IMR-90 (cell line): ENCODE results near the gene SPIC. TPM values are rescaled to one million over a fixed set of nuclear protein-coding genes. Genes with fewer than 3 reads are reported as not detected.

Experiments
- ATAC-seq: fragments of 200-7000 bp; cut with Tn5 transposase; 2 replicates; pipeline ENCODE4 v1.9.1; 2020; ENCODE audit warnings: low read depth, mild to moderate bottlenecking, moderate library complexity
- BruUV-seq: library from RNA; stranded (reverse); fragments of 400-500 nt; replicated peaks from 2 replicates; lab custom pipeline; 2021; lab: Mats Ljungman, UMichigan
- CTCF ChIA-PET: fragments of 300-600 bp; formaldehyde crosslinking; extraction: SDS; loops from one replicate; lab custom pipeline; 2021; ENCODE audit warnings: antibody characterized with exemption; lab: Yijun Ruan, JAX
- POLR2A ChIA-PET: fragments of 300-600 bp; sonication (Branson Sonifier 250); formaldehyde crosslinking; loops from one replicate; lab custom pipeline; 2022; ENCODE audit warnings: antibody characterized with exemption; ENCODE audit not compliant: unreplicated experiment; lab: Charles Lee
- DNase-seq: peaks from one replicate; pipeline ENCODE4 v3.0.0; 2013
- H2AFZ ChIP-seq: replicated peaks from 2 replicates; pipeline ENCODE3; 2013; ENCODE audit warnings: low read length, mild to moderate bottlenecking; ENCODE audit not compliant: poor library complexity
- H2AK5ac ChIP-seq: 2 replicates; pipeline ENCODE4 v1.6.1; 2013; ENCODE audit warnings: low read depth, low read length, inconsistent platforms
- H2AK9ac ChIP-seq: replicated peaks from 2 replicates; pipeline ENCODE3; 2013; ENCODE audit warnings: mild to moderate bottlenecking, low read depth, low read length, moderate library complexity; ENCODE audit not compliant: poor library complexity
- H2BK120ac ChIP-seq: 2 replicates; pipeline ENCODE4 v1.6.1; 2013; ENCODE audit warnings: low read depth, low read length, inconsistent platforms
- H2BK15ac ChIP-seq: 3 replicates; pipeline ENCODE4 v1.6.1; 2013; ENCODE audit warnings: low read depth, low read length, inconsistent platforms
- H2BK20ac ChIP-seq: 2 replicates; pipeline ENCODE4 v1.6.1; 2013; ENCODE audit warnings: low read depth, mild to moderate bottlenecking, inconsistent platforms, low read length, moderate library complexity
- H2BK5ac ChIP-seq: 2 replicates; pipeline ENCODE4 v1.6.1; 2013; ENCODE audit warnings: mild to moderate bottlenecking, low read depth, low read length, inconsistent platforms; ENCODE audit not compliant: poor library complexity, severe bottlenecking
- H3K14ac ChIP-seq: replicated peaks from 2 replicates; pipeline ENCODE4 v1.6.1; 2013; ENCODE audit warnings: low read depth, low read length, inconsistent platforms
- H3K18ac ChIP-seq: 2 replicates; pipeline ENCODE4 v1.6.1; 2013; ENCODE audit warnings: low read depth, low read length, control low read depth
- H3K23ac ChIP-seq: 2 replicates; pipeline ENCODE4 v1.6.1; 2013; ENCODE audit warnings: low read depth, low read length, inconsistent platforms
- H3K27ac ChIP-seq: 2 replicates; pipeline ENCODE4 v1.5.1; 2013; ENCODE audit warnings: mild to moderate bottlenecking, control low read depth, low read length; ENCODE audit not compliant: insufficient read depth
- H3K27me3 ChIP-seq: 2 replicates; pipeline ENCODE4 v1.6.1; 2013; ENCODE audit warnings: low read length; ENCODE audit not compliant: control insufficient read depth, insufficient read depth
- H3K36me3 ChIP-seq: 2 replicates; pipeline ENCODE4 v1.6.1; 2013; ENCODE audit warnings: low read length, mixed read lengths; ENCODE audit not compliant: control insufficient read depth, insufficient read depth
- H3K4ac ChIP-seq: 2 replicates; pipeline ENCODE4 v1.6.1; 2013; ENCODE audit warnings: low read depth, low read length, inconsistent platforms
- H3K4me1 ChIP-seq: 2 replicates; pipeline ENCODE4 v1.6.1; 2013; ENCODE audit warnings: low read length, mixed read lengths; ENCODE audit not compliant: control insufficient read depth, insufficient read depth
- H3K4me2 ChIP-seq: 2 replicates; pipeline ENCODE4 v1.6.1; 2013; ENCODE audit warnings: low read depth, mild to moderate bottlenecking, control low read depth, low read length, moderate library complexity
- H3K4me3 ChIP-seq: 2 replicates; pipeline ENCODE4 v1.5.1; 2013; ENCODE audit warnings: low read depth, mild to moderate bottlenecking, control low read depth, low read length, moderate library complexity; ENCODE audit not compliant: insufficient read depth
- H3K56ac ChIP-seq: 2 replicates; pipeline ENCODE4 v1.6.1; 2013; ENCODE audit warnings: low read length, inconsistent platforms; ENCODE audit not compliant: insufficient read depth; ENCODE audit errors: extremely low read depth
- H3K79me1 ChIP-seq, 2 experiments: 2 replicates each; pipeline ENCODE4 v1.6.1; 2013; ENCODE audit warnings: low read length in 2 of 2, inconsistent platforms in 1 of 2, low read depth in 1 of 2
- H3K9ac ChIP-seq: 2 replicates; pipeline ENCODE4 v1.6.1; 2013; ENCODE audit warnings: low read depth, low read length, control low read depth
- H3K9me1 ChIP-seq: 2 replicates; pipeline ENCODE4 v1.6.1; 2013; ENCODE audit warnings: low read length, inconsistent platforms; ENCODE audit not compliant: insufficient read depth
- H3K9me3 ChIP-seq: 2 replicates; pipeline ENCODE4 v1.6.1; 2013; ENCODE audit warnings: low read length; ENCODE audit not compliant: control insufficient read depth, insufficient read depth
- H4K20me1 ChIP-seq: 2 replicates; pipeline ENCODE4 v1.6.1; 2013; ENCODE audit warnings: low read length, inconsistent platforms; ENCODE audit not compliant: insufficient read depth
- H4K5ac ChIP-seq: 2 replicates; pipeline ENCODE4 v1.6.1; 2013; ENCODE audit warnings: mild to moderate bottlenecking, low read depth, low read length, control low read depth
- H4K8ac ChIP-seq, 2 experiments: 2 replicates each; pipeline ENCODE4 v1.6.1; 2013; ENCODE audit warnings: low read depth in 2 of 2, low read length in 2 of 2, control low read depth in 1 of 2, inconsistent platforms in 1 of 2
- H4K91ac ChIP-seq: 2 replicates; pipeline ENCODE4 v1.6.1; 2013; ENCODE audit warnings: low read depth, low read length, inconsistent platforms; ENCODE audit not compliant: insufficient read depth
- BHLHE40 ChIP-seq: fragments of 150-350 bp; IDR thresholded peaks from 2 replicates; pipeline ENCODE4 v1.6.1; 2016; ENCODE audit warnings: mild to moderate bottlenecking, low read depth, low read length
- CEBPB ChIP-seq: IDR thresholded peaks from 2 replicates; pipeline ENCODE4 v1.6.1; 2012; ENCODE audit warnings: low read depth, low read length, improper control_type of control experiment
- CHD1 ChIP-seq: IDR thresholded peaks from 2 replicates; pipeline ENCODE4 v1.6.1; 2012; ENCODE audit warnings: low read depth, low read length, improper control_type of control experiment
- FOS ChIP-seq: fragments of 150-350 bp; IDR thresholded peaks from 2 replicates; pipeline ENCODE4 v1.6.1; 2016; ENCODE audit warnings: low read depth, low read length
- MAFK ChIP-seq: IDR thresholded peaks from 2 replicates; pipeline ENCODE4 v1.6.1; 2012; ENCODE audit warnings: low read depth, low read length, improper control_type of control experiment
- MAZ ChIP-seq: IDR thresholded peaks from 2 replicates; pipeline ENCODE4 v1.6.1; 2012; ENCODE audit warnings: low read depth, mild to moderate bottlenecking, low read length, improper control_type of control experiment, moderate library complexity, borderline replicate concordance
- MXI1 ChIP-seq: IDR thresholded peaks from 2 replicates; pipeline ENCODE4 v1.6.1; 2012; ENCODE audit warnings: low read depth, mild to moderate bottlenecking, low read length, moderate library complexity, borderline replicate concordance
- NFE2L2 ChIP-seq: fragments of 150-350 bp; IDR thresholded peaks from 2 replicates; pipeline ENCODE4 v1.6.1; 2016; ENCODE audit warnings: low read depth, mild to moderate bottlenecking, low read length
- POLR2A ChIP-seq: IDR thresholded peaks from 2 replicates; pipeline ENCODE4 v1.6.1; 2012; ENCODE audit warnings: mild to moderate bottlenecking, low read depth, low read length
- RAD21 ChIP-seq: IDR thresholded peaks from 2 replicates; pipeline ENCODE4 v1.6.1; 2012; ENCODE audit warnings: low read length, improper control_type of control experiment
- RCOR1 ChIP-seq: IDR thresholded peaks from 2 replicates; pipeline ENCODE4 v1.6.1; 2012; ENCODE audit warnings: mild to moderate bottlenecking, low read length, improper control_type of control experiment; ENCODE audit not compliant: insufficient replicate concordance
- RFX5 ChIP-seq: IDR thresholded peaks from 2 replicates; pipeline ENCODE4 v1.8.0; 2012; ENCODE audit warnings: low read depth, mild to moderate bottlenecking, low read length, moderate library complexity
- SMC3 ChIP-seq: fragments of 150-350 bp; IDR thresholded peaks from 2 replicates; pipeline ENCODE4 v1.6.1; 2016; ENCODE audit warnings: low read depth, mild to moderate bottlenecking, antibody characterized with exemption, low read length, moderate library complexity
- WGBS, 2 experiments: methylation state at CpG; one replicate each; pipeline versions ENCODE4 v1.1.5 to v1.1.7; 2013; ENCODE audit warnings: missing lambda C conversion rate in 2 of 2; ENCODE audit not compliant: insufficient read length in 1 of 2; ENCODE audit errors: extremely low coverage in 2 of 2; 5-methylcytosine and 5-hydroxymethylcytosine counted together
- dilution Hi-C: fragments of 300-500 bp; cut with HindIII; formaldehyde crosslinking; loops from one replicate; pipeline ENCODE4 v1.14.3; 2018; ENCODE audit warnings: low sequenced_read_pairs; ENCODE audit not compliant: unreplicated experiment
- in situ Hi-C: fragments of 300-500 bp; cut with MboI; formaldehyde crosslinking; loops from 3 replicates; pipeline ENCODE4 v1.14.3; 2019; ENCODE audit warnings: low sequenced_read_pairs, inconsistent platforms, mixed read lengths
- intact Hi-C: fragments of 100-400 bp; cut with micrococcal nuclease; formaldehyde crosslinking; loops from 2 replicates; pipeline ENCODE4 v1.10.0; 2022
- polyA plus RNA-seq, 3 experiments: library from polyadenylated mRNA; depleted of rRNA; stranded (reverse); fragments of >200 nt; gene quantifications; 2 replicates each; pipeline ENCODE4 v1.2.3, GENCODE V29; 2012; ENCODE audit warnings: low replicate concordance in 1 of 3
- total RNA-seq: library from RNA; depleted of rRNA; stranded (reverse); fragments of >200 nt; gene quantifications from 2 replicates; pipeline ENCODE4 v1.2.3, GENCODE V29; 2012
- TF ChIP-seq, protein P1 (sequence below): conservative IDR thresholded peaks from 2 replicates; pipeline ENCODE4 v1.5.1; 2012; ENCODE audit warnings: mild to moderate bottlenecking, low read depth, low read length, improper control_type of control experiment
- TF ChIP-seq, protein P2 (sequence below): fragments of 150-350 bp; IDR thresholded peaks from 2 replicates; pipeline ENCODE4 v1.6.1; 2017; ENCODE audit warnings: mild to moderate bottlenecking, antibody characterized with exemption, low read length, low read depth
- TF ChIP-seq, protein P3 (sequence below): fragments of 150-350 bp; IDR thresholded peaks from 2 replicates; pipeline ENCODE4 v1.6.1; 2016; ENCODE audit warnings: low read depth, mild to moderate bottlenecking, low read length, moderate library complexity, borderline replicate concordance

Gene SPIC
- total and polyA plus RNA-seq, 2 of the 4 experiments (the other 2 are of a cell fraction), result not detected

DNA sequence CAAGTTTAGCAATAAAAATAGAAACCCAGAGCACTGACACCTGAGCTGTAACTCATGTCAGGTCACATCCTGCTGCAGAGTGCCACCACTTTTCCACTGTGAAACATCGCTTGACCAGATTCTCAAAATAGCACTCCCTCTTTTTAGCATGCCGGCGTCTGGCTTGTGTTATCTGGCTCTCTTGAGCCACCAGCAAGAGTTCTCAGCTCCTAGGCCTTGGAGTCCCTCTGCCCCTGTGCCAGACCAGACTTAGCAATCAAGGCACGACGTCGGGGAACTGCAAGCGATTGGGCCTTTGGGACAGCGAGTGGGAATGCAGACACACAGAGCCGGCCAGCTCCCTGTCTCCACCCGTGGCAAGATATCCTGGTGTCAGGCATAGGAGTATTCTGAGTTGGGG lies 52.5 kb downstream of the SPIC start:
- no peaks in the 10 kb centered on the region for H3K36me3 ChIP-seq
- no peak overlapping the region for H2BK20ac ChIP-seq
- H2AFZ ChIP-seq, result peak overlapping the region; percentile 11
- dilution Hi-C loops, result no loop called here
- no peak overlapping the region for H3K4ac ChIP-seq
- H3K9me3 ChIP-seq, result no peaks in the 10 kb centered on the region
- no peak overlapping the region for H3K56ac ChIP-seq
- H2BK15ac ChIP-seq, result no peak overlapping the region
- no peak overlapping the region for H3K9ac ChIP-seq
- no peak overlapping the region for H3K14ac ChIP-seq
- H2BK120ac ChIP-seq, result no peak overlapping the region
- no peak overlapping the region for H4K8ac ChIP-seq
- TF ChIP-seq, protein P1, sequence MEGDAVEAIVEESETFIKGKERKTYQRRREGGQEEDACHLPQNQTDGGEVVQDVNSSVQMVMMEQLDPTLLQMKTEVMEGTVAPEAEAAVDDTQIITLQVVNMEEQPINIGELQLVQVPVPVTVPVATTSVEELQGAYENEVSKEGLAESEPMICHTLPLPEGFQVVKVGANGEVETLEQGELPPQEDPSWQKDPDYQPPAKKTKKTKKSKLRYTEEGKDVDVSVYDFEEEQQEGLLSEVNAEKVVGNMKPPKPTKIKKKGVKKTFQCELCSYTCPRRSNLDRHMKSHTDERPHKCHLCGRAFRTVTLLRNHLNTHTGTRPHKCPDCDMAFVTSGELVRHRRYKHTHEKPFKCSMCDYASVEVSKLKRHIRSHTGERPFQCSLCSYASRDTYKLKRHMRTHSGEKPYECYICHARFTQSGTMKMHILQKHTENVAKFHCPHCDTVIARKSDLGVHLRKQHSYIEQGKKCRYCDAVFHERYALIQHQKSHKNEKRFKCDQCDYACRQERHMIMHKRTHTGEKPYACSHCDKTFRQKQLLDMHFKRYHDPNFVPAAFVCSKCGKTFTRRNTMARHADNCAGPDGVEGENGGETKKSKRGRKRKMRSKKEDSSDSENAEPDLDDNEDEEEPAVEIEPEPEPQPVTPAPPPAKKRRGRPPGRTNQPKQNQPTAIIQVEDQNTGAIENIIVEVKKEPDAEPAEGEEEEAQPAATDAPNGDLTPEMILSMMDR, result no peak
- TF ChIP-seq FOS, result no peak
- no peak for TF ChIP-seq CHD1
- no peak for TF ChIP-seq RAD21
- TF ChIP-seq SMC3, result no peak
- no peak for TF ChIP-seq MAZ
- TF ChIP-seq BHLHE40, result no peak
- no peak for TF ChIP-seq RFX5
- no peak for TF ChIP-seq CEBPB
- no peak for TF ChIP-seq RCOR1
- no peak for TF ChIP-seq MXI1
- TF ChIP-seq, protein P2, sequence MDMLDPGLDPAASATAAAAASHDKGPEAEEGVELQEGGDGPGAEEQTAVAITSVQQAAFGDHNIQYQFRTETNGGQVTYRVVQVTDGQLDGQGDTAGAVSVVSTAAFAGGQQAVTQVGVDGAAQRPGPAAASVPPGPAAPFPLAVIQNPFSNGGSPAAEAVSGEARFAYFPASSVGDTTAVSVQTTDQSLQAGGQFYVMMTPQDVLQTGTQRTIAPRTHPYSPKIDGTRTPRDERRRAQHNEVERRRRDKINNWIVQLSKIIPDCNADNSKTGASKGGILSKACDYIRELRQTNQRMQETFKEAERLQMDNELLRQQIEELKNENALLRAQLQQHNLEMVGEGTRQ, result no peak
- no peak for TF ChIP-seq NFE2L2
- TF ChIP-seq POLR2A, result no peak
- TF ChIP-seq, protein P3, sequence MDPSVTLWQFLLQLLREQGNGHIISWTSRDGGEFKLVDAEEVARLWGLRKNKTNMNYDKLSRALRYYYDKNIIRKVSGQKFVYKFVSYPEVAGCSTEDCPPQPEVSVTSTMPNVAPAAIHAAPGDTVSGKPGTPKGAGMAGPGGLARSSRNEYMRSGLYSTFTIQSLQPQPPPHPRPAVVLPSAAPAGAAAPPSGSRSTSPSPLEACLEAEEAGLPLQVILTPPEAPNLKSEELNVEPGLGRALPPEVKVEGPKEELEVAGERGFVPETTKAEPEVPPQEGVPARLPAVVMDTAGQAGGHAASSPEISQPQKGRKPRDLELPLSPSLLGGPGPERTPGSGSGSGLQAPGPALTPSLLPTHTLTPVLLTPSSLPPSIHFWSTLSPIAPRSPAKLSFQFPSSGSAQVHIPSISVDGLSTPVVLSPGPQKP, result no peak
- TF ChIP-seq MAFK, result no peak
- no peak overlapping the region for H2AK9ac ChIP-seq
- DNase-seq, result no peak
- no peaks in the 10 kb centered on the region for H3K79me1 ChIP-seq
- H2BK5ac ChIP-seq, result no peak overlapping the region
- H3K4me1 ChIP-seq, result no peaks in the 10 kb centered on the region
- no peak overlapping the region for H3K23ac ChIP-seq
- ChIA-PET POLR2A (no interaction called here), CTCF (interaction anchor here (0.6 kb wide), 1 partner anchor 227 kb away, joined by 3 read pairs; no protein-coding TSS in a partner anchor)
- H3K18ac ChIP-seq, result no peak overlapping the region
- no peak for ATAC-seq
- no peaks in the 10 kb centered on the region for H4K20me1 ChIP-seq
- H4K91ac ChIP-seq, result no peak overlapping the region
- H4K5ac ChIP-seq, result no peak overlapping the region
- no peak overlapping the region for H2AK5ac ChIP-seq
- no peaks in the 10 kb centered on the region for H3K27me3 ChIP-seq
- no peak overlapping the region for H3K4me3 ChIP-seq
- WGBS, 2 experiments, result 75% methylated on average over 5 of the region's 10 CpGs; no CpG with 5 or more reads in 1 of the 2 experiments
- H3K9me1 ChIP-seq, result no peaks in the 10 kb centered on the region
- BruUV-seq, result no TSS peak
- in situ Hi-C loops, result no loop called here
- H3K27ac ChIP-seq, result no peak overlapping the region
- intact Hi-C loops, result no loop called here
- no peak overlapping the region for H3K4me2 ChIP-seq
